ENCODE data around the gene SPO11. TPM values are rescaled to one million over a fixed set of nuclear protein-coding genes. Genes with fewer than 3 reads are reported as not detected.

SPO11 gene
- total RNA-seq, 6 donors from 2014 or later, result not detected

- Histone ChIP-seq H3K4me3 (peak overlapping the region; percentile 19 to 90 (median 88)), H3K36me3 (peaks cover 0 to 32% (median 19%) of the 10 kb centered on the region in 4 donors), H3K9me3 (no peaks in the 10 kb centered on the region), H3K27me3 (no peaks in the 10 kb centered on the region), H3K27ac (peak overlapping the region; percentile 62 to 91 (median 80)), H3K4me1 (peaks cover 35 to 86% (median 59%) of the 10 kb centered on the region in 4 donors)
- ATAC-seq (ENCODE audit: low FRiP score in 2 of 2) (no peak), DNase-seq (peak; percentile 65 to 85)
- TF ChIP-seq POLR2AphosphoS5 (IDR thresholded peaks at IDR 0.05) (peak in 1 of 2 donors; percentile 78), POLR2A (IDR thresholded peaks at IDR 0.05) (peak in 1 of 4 donors; percentile 18), CTCF (IDR thresholded peaks at IDR 0.05) (no peak), EP300 (IDR thresholded peaks at IDR 0.05) (no peak)
- WGBS, 2 donors, result 43% methylated on average over 6 to 33 of the region's 33 CpGs
Observed at GRCh38 chr20:57392512-57393271, 63.1 kb downstream of the SPO11 start.

Small RNA genes within 50 kb of the gene (small RNA-seq; reads per million reads assigned to genes)
- gene MIR4325, result 0 reads per million in 4 donors
- 0 reads per million in 4 donors for gene RF00019
- gene RPL39P39, result 0 reads per million in 4 donors

Other genes starting within 250 kb of the SPO11 start
- gene BMP7, start 63.2 kb upstream of the SPO11 start, total RNA-seq, result 1 to 10 TPM in 4 of 6 donors, under 1 TPM in 1, not detected in 1; 0.30 to 4.0 (median 2.6) TPM
- gene RAE1, start 21.5 kb downstream of the SPO11 start, total RNA-seq, result 10 to 100 TPM; 10.1 to 31.0 (median 17.9) TPM
- 10 to 100 TPM; 14.7 to 27.5 (median 22.3) TPM for gene RBM38, start 61.6 kb downstream of the SPO11 start, total RNA-seq
- gene CTCFL, start 195.3 kb downstream of the SPO11 start, total RNA-seq, result under 1 TPM in 3 of 6 donors, not detected in 3; 0.11 to 0.17 (median 0.14) TPM
- 1 to 10 TPM in 1 of 6 donors, under 1 TPM in 2, not detected in 3; 0.23 to 1.3 (median 0.51) TPM for gene PCK1, start 231.3 kb downstream of the SPO11 start, total RNA-seq